C4-2B (cell line): ENCODE results near the gene NECTIN1.

ENCODE experiments used
- H3K27ac ChIP-seq: fragments of 450-650 bp; 2 replicates; pipeline ENCODE4 v1.5.1; 2017
- ZFX ChIP-seq: fragments of 450-650 bp; IDR thresholded peaks from 2 replicates; pipeline ENCODE4 v1.6.1; 2017
- TF ChIP-seq, protein P1 (sequence below): fragments of 450-650 bp; conservative IDR thresholded peaks from 2 replicates; pipeline ENCODE4 v1.5.1; 2017; ENCODE audit warnings: mild to moderate bottlenecking

Gene NECTIN1

DNA sequence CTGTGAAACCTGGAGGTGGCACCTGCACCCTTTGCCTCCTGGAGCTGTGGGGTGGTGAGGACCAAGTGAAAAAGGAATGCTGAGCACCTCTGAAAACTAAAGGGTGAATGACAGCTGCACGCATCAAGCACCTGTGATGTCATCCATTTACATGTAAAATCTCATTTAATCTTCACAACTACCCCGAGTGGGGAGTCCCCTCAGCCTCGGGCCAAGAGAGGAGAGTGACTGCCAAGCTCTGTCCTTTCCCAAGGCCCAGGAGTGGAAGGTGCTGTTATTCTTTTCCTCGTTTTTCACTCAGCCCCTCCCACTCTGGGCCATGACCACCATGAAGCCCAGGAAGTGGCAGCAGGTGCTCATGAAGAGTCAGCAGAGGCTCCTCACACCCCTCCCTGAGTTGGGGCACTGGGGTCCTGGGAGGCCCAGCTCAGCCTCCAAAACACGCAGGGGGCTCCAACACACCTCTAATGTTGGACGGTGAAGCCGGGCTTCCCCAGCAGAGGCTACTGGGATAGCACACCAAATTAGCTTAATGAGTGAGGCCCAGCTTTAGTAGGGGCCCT lies 35.7 kb downstream of the NECTIN1 start:
- no peak for TF ChIP-seq ZFX
- TF ChIP-seq, protein P1, sequence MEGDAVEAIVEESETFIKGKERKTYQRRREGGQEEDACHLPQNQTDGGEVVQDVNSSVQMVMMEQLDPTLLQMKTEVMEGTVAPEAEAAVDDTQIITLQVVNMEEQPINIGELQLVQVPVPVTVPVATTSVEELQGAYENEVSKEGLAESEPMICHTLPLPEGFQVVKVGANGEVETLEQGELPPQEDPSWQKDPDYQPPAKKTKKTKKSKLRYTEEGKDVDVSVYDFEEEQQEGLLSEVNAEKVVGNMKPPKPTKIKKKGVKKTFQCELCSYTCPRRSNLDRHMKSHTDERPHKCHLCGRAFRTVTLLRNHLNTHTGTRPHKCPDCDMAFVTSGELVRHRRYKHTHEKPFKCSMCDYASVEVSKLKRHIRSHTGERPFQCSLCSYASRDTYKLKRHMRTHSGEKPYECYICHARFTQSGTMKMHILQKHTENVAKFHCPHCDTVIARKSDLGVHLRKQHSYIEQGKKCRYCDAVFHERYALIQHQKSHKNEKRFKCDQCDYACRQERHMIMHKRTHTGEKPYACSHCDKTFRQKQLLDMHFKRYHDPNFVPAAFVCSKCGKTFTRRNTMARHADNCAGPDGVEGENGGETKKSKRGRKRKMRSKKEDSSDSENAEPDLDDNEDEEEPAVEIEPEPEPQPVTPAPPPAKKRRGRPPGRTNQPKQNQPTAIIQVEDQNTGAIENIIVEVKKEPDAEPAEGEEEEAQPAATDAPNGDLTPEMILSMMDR: no peak

DNA sequence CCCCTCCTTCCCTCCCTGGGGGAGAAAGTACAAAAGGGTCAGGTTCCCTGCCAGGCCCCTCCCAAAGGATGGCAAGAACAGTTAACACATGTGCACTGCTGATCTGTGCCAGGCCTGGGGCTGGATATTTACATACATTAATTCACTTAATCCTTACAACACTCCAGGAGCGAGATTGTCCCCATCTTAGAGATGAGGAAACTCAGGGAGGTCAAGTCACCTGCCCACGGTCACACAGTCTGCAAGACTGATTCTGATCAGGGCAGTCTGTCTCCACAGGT lies 36.5 kb downstream of the NECTIN1 start:
- no peak overlapping the region for H3K27ac ChIP-seq
- TF ChIP-seq ZFX: no peak
- TF ChIP-seq, protein P1: no peak

More for the DNA sequence above, 35.7 kb downstream of the NECTIN1 start:
- H3K27ac ChIP-seq: no peak overlapping the region

DNA sequence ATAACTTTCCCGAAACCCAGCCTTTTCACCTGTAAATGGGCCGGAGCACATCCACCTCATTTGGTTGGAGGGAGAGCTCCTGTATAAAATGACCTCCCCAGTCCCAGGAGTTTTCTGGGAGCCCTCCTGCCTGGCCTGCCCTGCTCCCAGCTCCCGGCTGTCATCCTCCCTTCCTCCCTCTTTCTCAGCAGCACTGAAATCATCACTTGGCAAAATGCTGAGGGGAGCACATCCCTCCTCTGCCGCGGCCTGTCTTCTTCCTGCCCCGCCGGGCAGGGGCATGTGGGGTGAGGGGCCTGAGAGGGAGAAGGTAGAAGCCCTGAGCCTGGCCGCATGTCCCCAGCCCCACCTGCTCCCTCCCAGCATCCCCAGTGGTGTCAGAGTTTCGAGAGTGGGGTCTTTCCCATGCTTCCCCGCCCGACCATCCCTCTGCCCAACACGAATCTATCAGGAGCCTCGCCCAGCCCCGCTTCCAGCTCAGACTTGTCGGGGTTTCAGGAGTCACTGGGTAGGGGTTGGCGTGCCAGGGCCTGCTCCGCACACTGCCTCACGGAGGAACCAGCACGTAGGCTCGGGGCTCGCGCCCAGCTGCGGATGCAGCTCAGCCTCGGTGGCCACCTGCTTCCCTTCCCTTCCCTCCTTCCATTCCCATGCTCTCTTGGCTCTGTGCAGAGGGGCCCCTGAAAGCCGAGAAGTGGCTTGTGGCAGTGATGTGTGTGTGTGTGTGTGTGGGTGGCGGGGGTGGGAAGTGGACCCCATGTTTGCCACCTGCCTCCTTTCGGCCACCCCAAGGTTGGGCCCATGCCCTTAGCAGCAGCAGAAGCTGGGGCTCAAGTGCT lies 37.1 kb downstream of the NECTIN1 start:
- H3K27ac ChIP-seq: no peak overlapping the region
- TF ChIP-seq, protein P1: no peak
- no peak for TF ChIP-seq ZFX

DNA sequence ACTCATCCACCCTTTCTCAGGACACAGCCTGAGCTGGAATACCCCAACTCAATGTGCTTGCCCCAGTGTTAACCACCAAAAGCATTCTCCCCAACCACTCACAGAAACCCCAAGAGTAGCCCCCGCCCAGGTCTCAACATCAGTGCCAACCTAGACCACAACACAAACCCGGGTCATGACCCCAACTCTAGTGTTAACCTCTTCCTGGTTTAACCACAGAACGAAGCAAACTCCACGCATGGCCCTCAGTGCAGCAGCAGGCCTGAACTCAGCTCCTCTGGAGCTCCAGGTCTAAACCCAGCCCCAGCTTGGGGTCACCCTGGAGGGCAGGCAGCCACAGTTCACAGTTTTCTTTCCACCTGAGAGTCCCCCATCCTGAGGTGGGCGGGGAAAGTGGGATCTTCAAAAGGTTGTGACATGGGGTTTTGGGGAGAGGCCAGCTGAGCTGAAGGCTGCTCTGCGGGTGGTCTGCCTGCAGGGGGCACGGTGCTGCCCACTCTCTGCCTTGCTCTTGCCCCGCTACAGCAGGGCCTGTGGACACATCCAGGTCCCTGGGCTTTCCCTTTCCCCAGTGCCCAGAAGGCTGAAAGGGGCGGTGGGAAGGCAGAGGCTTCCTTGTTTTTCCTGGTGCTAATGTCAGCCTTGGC lies 37.9 kb downstream of the NECTIN1 start:
- TF ChIP-seq ZFX: no peak
- TF ChIP-seq, protein P1: no peak
- no peak overlapping the region for H3K27ac ChIP-seq

DNA sequence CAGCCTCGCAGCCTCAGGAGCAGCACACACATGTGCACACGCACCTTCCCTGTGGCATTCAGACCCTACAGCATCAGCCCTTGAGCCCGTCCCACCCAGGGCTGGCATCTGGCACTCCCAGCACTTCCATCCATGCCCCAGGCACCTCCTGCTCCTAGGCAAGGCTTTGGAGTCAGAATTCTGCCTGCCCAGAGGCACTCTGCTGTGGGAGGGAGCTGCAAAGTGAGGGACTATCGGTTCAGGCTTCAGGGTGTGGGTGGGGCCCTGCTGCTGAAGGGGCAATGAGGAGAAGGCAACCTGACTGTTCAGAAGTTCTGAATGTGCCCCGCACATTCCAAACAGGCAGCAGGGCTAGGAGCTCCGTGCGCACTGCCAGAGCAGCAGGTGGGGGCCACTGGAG lies 39.7 kb downstream of the NECTIN1 start:
- no peak overlapping the region for H3K27ac ChIP-seq
- TF ChIP-seq ZFX: no peak
- TF ChIP-seq, protein P1: no peak

DNA sequence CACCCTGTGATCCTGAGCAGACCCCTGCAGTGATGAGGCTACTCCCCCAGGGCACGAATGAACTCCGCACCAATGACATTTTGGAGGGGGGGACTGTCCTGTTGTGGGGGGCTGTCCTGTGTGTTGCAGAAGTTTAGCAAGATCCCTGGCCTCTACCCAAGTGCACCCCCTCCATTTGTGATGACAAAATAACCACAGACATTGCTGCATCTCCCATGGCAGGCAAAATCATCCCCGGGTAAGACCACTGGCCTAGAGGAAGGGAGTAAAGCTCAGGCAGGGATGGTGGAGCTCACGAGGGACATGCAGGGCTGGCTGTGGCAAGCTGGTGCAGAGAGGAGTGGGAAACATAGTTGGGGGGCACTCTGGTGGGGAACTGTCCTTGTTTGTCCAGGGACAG lies 40.6 kb downstream of the NECTIN1 start:
- no peak overlapping the region for H3K27ac ChIP-seq
- TF ChIP-seq, protein P1: no peak
- no peak for TF ChIP-seq ZFX

DNA sequence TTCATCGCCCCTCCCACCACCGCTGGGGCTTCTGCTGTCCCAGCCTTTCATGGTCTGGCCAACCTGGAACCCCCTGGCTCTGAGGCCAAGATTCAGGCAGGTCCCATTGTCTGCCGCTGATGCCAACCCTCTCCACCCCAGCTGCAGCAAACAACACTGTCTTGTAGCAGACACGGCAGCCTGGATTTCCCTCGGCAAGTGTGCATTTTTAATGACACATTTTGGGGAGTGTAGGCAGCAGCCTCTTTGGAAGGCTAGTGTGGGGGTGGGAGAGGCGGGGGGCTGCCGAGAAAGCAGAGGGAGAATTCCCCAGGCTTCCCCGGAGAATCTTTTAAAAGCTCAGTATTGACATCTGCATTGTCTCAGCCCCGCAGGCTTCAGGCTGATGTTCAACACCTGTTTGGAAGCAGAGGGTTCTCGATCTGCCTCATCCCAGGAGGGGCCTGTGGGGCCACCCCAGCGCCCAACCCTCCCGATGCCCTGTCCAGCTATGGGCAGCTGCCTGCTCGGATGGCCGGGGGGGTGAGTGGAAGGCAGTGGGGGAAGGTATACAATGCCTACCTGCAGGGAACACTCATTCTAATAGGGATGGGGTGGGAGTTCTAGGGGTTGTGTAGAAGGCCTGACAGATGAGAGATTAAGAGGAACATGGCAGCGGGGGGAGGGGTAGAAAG lies 41.5 kb downstream of the NECTIN1 start:
- TF ChIP-seq, protein P1: no peak
- TF ChIP-seq ZFX: no peak
- no peak overlapping the region for H3K27ac ChIP-seq
